Left cardiac atrium (tissue), 2 donors: ENCODE data around the gene HLA-DMA. TPM values are rescaled to one million over a fixed set of nuclear protein-coding genes. Genes with fewer than 3 reads are reported as not detected.

Experiments used
- total RNA-seq, 2 donors: library from RNA; stranded (reverse); fragmentation: NEBNext Ultra II Directional; extraction: Animal tissue kit (Norgen Biotek cat#: 25700); gene quantifications; one replicate each; pipeline ENCODE4 v1.2.1, GENCODE V29; 2021
- donor health status: DM: no; HTN: yes; CAD: no; lungs with severe emphysema.
- donor health status: DM: yes; HTN: yes; CAD: no.

The HLA-DMA gene
- total RNA-seq, 2 donors from 2014 or later: 20.5 to 38.8 TPM

Other genes with a start within 250 kb of the HLA-DMA start
- 1 to 10 TPM; 1.1 to 3.5 TPM for gene HLA-DQA2, start 211.7 kb downstream of the HLA-DMA start, total RNA-seq
- gene HLA-DQB2, start 189.6 kb downstream of the HLA-DMA start, total RNA-seq: 1 to 10 TPM; 1.3 to 4.1 TPM
- under 1 TPM; 0.24 to 0.27 TPM for gene HLA-DOB, start 136.1 kb downstream of the HLA-DMA start, total RNA-seq
- gene TAP2, start 114.4 kb downstream of the HLA-DMA start, total RNA-seq: 10 to 100 TPM; 19.4 to 30.7 TPM
- 10 to 100 TPM; 30.2 to 33.3 TPM for gene PSMB8, start 109.0 kb downstream of the HLA-DMA start, total RNA-seq
- gene TAP1, start 99.4 kb downstream of the HLA-DMA start, total RNA-seq: 10 to 100 TPM; 16.8 to 27.5 TPM
- 10 to 100 TPM; 18.6 to 25.9 TPM for gene PSMB9, start 98.9 kb downstream of the HLA-DMA start, total RNA-seq
- gene HLA-DMB, start 12.1 kb downstream of the HLA-DMA start, total RNA-seq: 10 to 100 TPM in 1 of 2 donors, 1 to 10 TPM in 1; 6.9 to 15.8 TPM
- gene BRD2, start 15.5 kb upstream of the HLA-DMA start, total RNA-seq: 10 to 100 TPM; 79.3 to 97.5 TPM
- gene HLA-DOA, start 56.5 kb upstream of the HLA-DMA start, total RNA-seq: 1 to 10 TPM; 1.8 to 3.0 TPM
- 10 to 100 TPM; 50.5 to 54.1 TPM for gene HLA-DPA1, start 120.6 kb upstream of the HLA-DMA start, total RNA-seq
- 10 to 100 TPM; 47.8 to 53.8 TPM for gene HLA-DPB1, start 122.9 kb upstream of the HLA-DMA start, total RNA-seq
- 1 to 10 TPM in 1 of 2 donors, under 1 TPM in 1; 0.94 to 1.3 TPM for gene COL11A2, start 239.4 kb upstream of the HLA-DMA start, total RNA-seq
- 10 to 100 TPM; 32.5 to 39.5 TPM for gene RXRB, start 247.6 kb upstream of the HLA-DMA start, total RNA-seq
- 100 to 1,000 TPM in 1 of 2 donors, 10 to 100 TPM in 1; 80.1 to 132 TPM for gene SLC39A7, start 247.8 kb upstream of the HLA-DMA start, total RNA-seq